VCaP (cell line): ENCODE results near the gene MAGOH.
A peak's percentile ranks its signal among the peaks of the same experiment; 100 is the strongest.
"Not testable (repeated sequence)": the region's sequence is repeated elsewhere in the genome, so short reads cannot be mapped to it uniquely, and the experiment has no call there.

Experiments used
- H3K27ac ChIP-seq: fragments of 450-650 bp; 2 replicates; pipeline ENCODE4 v1.5.1; 2017
- CTCF ChIP-seq: fragments of 450-650 bp; conservative IDR thresholded peaks from 2 replicates; pipeline ENCODE4 v1.5.1; 2017; ENCODE audit warnings: mild to moderate bottlenecking, moderate library complexity

MAGOH gene

GRCh38 chr1:53238197-53239155 is at the start of gene MAGOH:
Gene MAGOH (minus strand): TSS chr1:53238518. CDS start chr1:53238448, 70 bp downstream.
- peak within 1 kb of the TSS; percentile 74 for H3K27ac ChIP-seq
- TF ChIP-seq CTCF, result no peak

- TF ChIP-seq CTCF, result no peak
- no peak overlapping the region for H3K27ac ChIP-seq
Observed at GRCh38 chr1:53286955-53287354, 48.6 kb upstream of the MAGOH start.

- no peak for TF ChIP-seq CTCF
- H3K27ac ChIP-seq, result no peak overlapping the region
Observed at GRCh38 chr1:53285969-53286760, 47.8 kb upstream of the MAGOH start.

GRCh38 chr1:53285546-53285945 is 47.2 kb upstream of the MAGOH start:
- no peak overlapping the region for H3K27ac ChIP-seq
- no peak for TF ChIP-seq CTCF

GRCh38 chr1:53284224-53285020 is 46.1 kb upstream of the MAGOH start:
- H3K27ac ChIP-seq, result no peak overlapping the region
- no peak for TF ChIP-seq CTCF

- H3K27ac ChIP-seq, result not testable (repeated sequence)
Observed at GRCh38 chr1:53283156-53283555, 44.8 kb upstream of the MAGOH start.

GRCh38 chr1:53281133-53281532 is 42.8 kb upstream of the MAGOH start:
- TF ChIP-seq CTCF, result no peak

More at GRCh38 chr1:53281133-53281532, 42.8 kb upstream of the MAGOH start:
- no peak overlapping the region for H3K27ac ChIP-seq
